ENCODE results near the gene CHIT1.

Gene CHIT1

GRCh38 chr1:203186446-203187303 is 42.8 kb downstream of the CHIT1 start, which contains the start of gene CHI3L1:
TSS of gene CHI3L1 (minus strand) at chr1:203186704. CDS start at chr1:203186623, 81 bp downstream.
- no peak for DNase-seq

GRCh38 chr1:203186091-203186445 is 43.4 kb downstream of the CHIT1 start:
- DNase-seq, result no peak

- no peak for DNase-seq
These were observed 43.9 kb downstream of the CHIT1 start for GRCh38 chr1:203185585-203185984.

- DNase-seq, result no peak
These were observed 44.4 kb downstream of the CHIT1 start for GRCh38 chr1:203185061-203185461.

GRCh38 chr1:203184467-203184866 is 45.0 kb downstream of the CHIT1 start:
- no peak for DNase-seq

- DNase-seq, result no peak
These were observed 45.6 kb downstream of the CHIT1 start for GRCh38 chr1:203183828-203184227.

- no peak for DNase-seq
These were observed 47.0 kb downstream of the CHIT1 start for GRCh38 chr1:203182387-203182953.

- DNase-seq, result no peak
These were observed 47.7 kb downstream of the CHIT1 start for GRCh38 chr1:203181586-203182386.

GRCh38 chr1:203180611-203181330 is 48.7 kb downstream of the CHIT1 start:
- DNase-seq, result no peak

GRCh38 chr1:203179667-203180005 is 49.8 kb downstream of the CHIT1 start:
- DNase-seq, result no peak

- no peak for DNase-seq
These were observed 50.4 kb downstream of the CHIT1 start for GRCh38 chr1:203178821-203179666.

- no peak for DNase-seq
These were observed 51.4 kb downstream of the CHIT1 start for GRCh38 chr1:203178083-203178482.

- no peak for DNase-seq
These were observed 51.9 kb downstream of the CHIT1 start for GRCh38 chr1:203177470-203178039.

GRCh38 chr1:203177036-203177405 is 52.5 kb downstream of the CHIT1 start:
- DNase-seq, result no peak

GRCh38 chr1:203176273-203177035 is 53.0 kb downstream of the CHIT1 start:
- DNase-seq, result no peak

GRCh38 chr1:203175827-203176241 is 53.6 kb downstream of the CHIT1 start:
- DNase-seq, result no peak

- DNase-seq, result no peak
These were observed 54.1 kb downstream of the CHIT1 start, which contains the start of gene MYBPH for GRCh38 chr1:203175237-203175826. TSS of gene MYBPH (minus strand) at chr1:203175826. CDS start at chr1:203175755, 71 bp downstream.

- no peak for DNase-seq
These were observed 55.0 kb downstream of the CHIT1 start for GRCh38 chr1:203174324-203174985.

- DNase-seq, result no peak
These were observed 55.9 kb downstream of the CHIT1 start for GRCh38 chr1:203173566-203173965.

- no peak for DNase-seq
These were observed 56.4 kb downstream of the CHIT1 start for GRCh38 chr1:203173011-203173555.

All from activated CD4-positive, alpha-beta T cell treated with anti-CD3 and anti-CD28 coated beads, Interleukin-2, amount 50 U/mL, for 16 hours (primary cell).